GM21526 (cell line): ENCODE data around the gene STYXL2.
A peak's percentile ranks its signal among the peaks of the same experiment; 100 is the strongest.

Experiments
- ATAC-seq: cut with Tn5 transposase; IDR thresholded peaks from one replicate; pipeline ENCODE4 v1.9.1; 2021; ENCODE audit warnings: moderate library complexity; ENCODE audit not compliant: unreplicated experiment, low FRiP score

Gene STYXL2

GRCh38 chr1:167093846-167094516 lies at the start of gene STYXL2:
Gene STYXL2 (plus strand): TSS chr1:167094075. CDS start chr1:167094850, 775 bp downstream.
- ATAC-seq: no peak

GRCh38 chr1:167051907-167052306 lies 42.0 kb upstream of the STYXL2 start:
- ATAC-seq: no peak

- no peak for ATAC-seq
These were observed 41.5 kb upstream of the STYXL2 start for GRCh38 chr1:167052389-167052788.

- ATAC-seq: no peak
These were observed 39.3 kb upstream of the STYXL2 start for GRCh38 chr1:167054531-167054930.

- no peak for ATAC-seq
These were observed 38.8 kb upstream of the STYXL2 start for GRCh38 chr1:167054946-167055630.

GRCh38 chr1:167056529-167057231 lies 37.2 kb upstream of the STYXL2 start:
- ATAC-seq: no peak

GRCh38 chr1:167057241-167057688 lies 36.6 kb upstream of the STYXL2 start:
- no peak for ATAC-seq

GRCh38 chr1:167059045-167059808 lies 34.6 kb upstream of the STYXL2 start:
- ATAC-seq: peak; percentile 49

- no peak for ATAC-seq
These were observed 34.1 kb upstream of the STYXL2 start for GRCh38 chr1:167059809-167060107.

- no peak for ATAC-seq
These were observed 33.5 kb upstream of the STYXL2 start for GRCh38 chr1:167060141-167061072.

- ATAC-seq: no peak
These were observed 32.8 kb upstream of the STYXL2 start for GRCh38 chr1:167061073-167061464.

- ATAC-seq: no peak
These were observed 29.3 kb upstream of the STYXL2 start for GRCh38 chr1:167064621-167065020.

GRCh38 chr1:167065471-167065870 lies 28.4 kb upstream of the STYXL2 start:
- ATAC-seq: no peak

- ATAC-seq: peak; percentile 86
These were observed 27.3 kb upstream of the STYXL2 start for GRCh38 chr1:167066333-167067122.

GRCh38 chr1:167067904-167068303 lies 26.0 kb upstream of the STYXL2 start:
- no peak for ATAC-seq

GRCh38 chr1:167068761-167069160 lies 25.1 kb upstream of the STYXL2 start:
- no peak for ATAC-seq

- no peak for ATAC-seq
These were observed 22.6 kb upstream of the STYXL2 start for GRCh38 chr1:167071286-167071685.

GRCh38 chr1:167076136-167076710 lies 17.7 kb upstream of the STYXL2 start:
- ATAC-seq: no peak
